Measurements from ENCODE around the gene SFTA2. TPM values are rescaled to one million over a fixed set of nuclear protein-coding genes. Genes with fewer than 3 reads are reported as not detected.

The SFTA2 gene
- total RNA-seq, 1 experiment from 2014 or later: not detected

DNA sequence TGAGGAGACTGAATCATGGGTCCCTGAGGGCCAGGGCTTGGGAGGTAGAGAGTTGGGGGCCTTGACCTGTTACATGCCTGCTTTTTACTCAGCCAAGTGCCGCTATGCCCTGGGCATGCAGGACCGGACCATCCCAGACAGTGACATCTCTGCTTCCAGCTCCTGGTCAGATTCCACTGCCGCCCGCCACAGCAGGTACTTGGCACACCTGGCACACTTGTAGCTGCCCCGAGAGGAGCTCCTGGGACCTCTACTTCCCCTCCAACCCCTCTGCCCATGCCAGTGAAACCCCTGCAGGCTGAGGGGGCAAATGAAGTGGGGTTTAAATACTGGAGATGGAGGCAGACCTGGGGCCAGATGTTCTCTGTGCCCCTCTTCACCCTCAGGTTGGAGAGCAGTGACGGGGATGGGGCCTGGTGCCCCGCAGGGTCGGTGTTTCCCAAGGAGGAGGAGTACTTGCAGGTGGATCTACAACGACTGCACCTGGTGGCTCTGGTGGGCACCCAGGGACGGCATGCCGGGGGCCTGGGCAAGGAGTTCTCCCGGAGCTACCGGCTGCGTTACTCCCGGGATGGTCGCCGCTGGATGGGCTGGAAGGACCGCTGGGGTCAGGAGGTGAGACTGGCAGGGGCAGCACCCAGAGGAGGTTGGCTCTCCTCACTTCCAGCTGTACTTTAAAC lies 43.0 kb downstream of the SFTA2 start:
- ChIA-PET CTCF (interaction anchor here (0.5 to 1.9 kb wide), 11 partner anchors 10 to 513 kb away, joined by 3 to 11 read pairs (median 3); partner anchors contain the start of gene VARS2), POLR2A (interaction anchor here (0.7 to 4.8 kb wide), 9 partner anchors 11 to 350 kb away, joined by 3 to 38 read pairs (median 6); partner anchors contain the start of gene GTF2H4)
- no peaks in the 10 kb centered on the region for H3K27me3 Mint-ChIP-seq (ENCODE audit: insufficient read depth, unreplicated experiment)

DNA sequence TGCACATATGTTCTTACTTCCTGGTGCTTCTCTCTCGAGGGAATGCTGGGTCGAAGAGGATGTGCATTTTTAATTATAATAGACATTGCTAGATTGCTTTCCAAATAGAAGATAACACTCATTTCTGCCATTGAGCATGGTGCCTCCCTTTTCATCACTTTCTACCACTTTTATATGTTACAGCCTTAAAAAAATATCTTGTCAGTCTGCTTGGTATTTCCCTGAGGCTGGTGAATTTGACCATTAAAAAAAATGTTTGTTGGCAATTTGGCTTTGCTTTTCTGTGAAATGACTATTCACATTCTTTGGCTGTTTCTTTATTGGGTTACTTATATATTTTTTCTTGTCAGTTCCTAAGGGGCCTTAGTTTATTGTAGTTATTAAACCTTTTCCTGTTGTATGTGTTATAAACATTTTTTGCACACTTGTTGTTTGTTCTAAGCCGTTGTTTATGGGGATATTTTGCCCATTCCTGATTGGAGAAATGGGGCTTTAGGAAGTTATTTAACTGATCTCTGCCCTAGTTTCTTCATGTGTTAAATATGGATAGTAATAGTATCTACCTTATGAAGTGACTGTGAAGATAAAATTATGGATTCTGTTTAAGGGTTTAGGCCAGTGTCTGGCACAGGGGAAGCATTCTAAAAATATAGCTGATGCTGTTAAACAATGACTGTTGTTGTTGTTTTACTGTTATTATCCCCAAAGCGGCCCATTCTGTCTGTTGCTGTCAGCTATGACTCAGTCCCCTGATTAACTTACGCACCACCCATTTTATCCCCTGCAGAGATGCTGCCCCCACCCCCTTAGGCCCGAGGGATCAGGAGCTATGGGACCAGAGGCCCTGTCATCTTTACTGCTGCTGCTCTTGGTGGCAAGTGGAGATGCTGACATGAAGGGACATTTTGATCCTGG lies 43.8 kb downstream of the SFTA2 start:
- Mint-ChIP-seq H3K27ac (ENCODE audit: low read depth, unreplicated experiment) (peak overlapping the region; percentile 36), H3K9me3 (ENCODE audit: unreplicated experiment) (no peaks in the 10 kb centered on the region), H3K4me3 (ENCODE audit: unreplicated experiment) (no peak overlapping the region), H3K4me1 (ENCODE audit: insufficient read depth, unreplicated experiment) (peaks cover 44% of the 10 kb centered on the region), H3K36me3 (ENCODE audit: insufficient read depth, unreplicated experiment) (peaks cover 54% of the 10 kb centered on the region), H3K27me3 (ENCODE audit: insufficient read depth, unreplicated experiment) (no peaks in the 10 kb centered on the region)
- DNase-seq (ENCODE audit: unreplicated experiment): no peak
- ChIA-PET CTCF (interaction anchor here (0.5 to 1.2 kb wide), 4 partner anchors 54 to 478 kb away, joined by 3 to 4 read pairs (median 4); no protein-coding TSS in a partner anchor), POLR2A (interaction anchor here (0.7 to 7.0 kb wide), 9 partner anchors 8 to 66 kb away, joined by 3 to 100 read pairs (median 11); partner anchors contain the start of genes GTF2H4 and VARS2)
- BruUV-seq (replicated peaks): no TSS peak
- TF ChIP-seq, protein P1, sequence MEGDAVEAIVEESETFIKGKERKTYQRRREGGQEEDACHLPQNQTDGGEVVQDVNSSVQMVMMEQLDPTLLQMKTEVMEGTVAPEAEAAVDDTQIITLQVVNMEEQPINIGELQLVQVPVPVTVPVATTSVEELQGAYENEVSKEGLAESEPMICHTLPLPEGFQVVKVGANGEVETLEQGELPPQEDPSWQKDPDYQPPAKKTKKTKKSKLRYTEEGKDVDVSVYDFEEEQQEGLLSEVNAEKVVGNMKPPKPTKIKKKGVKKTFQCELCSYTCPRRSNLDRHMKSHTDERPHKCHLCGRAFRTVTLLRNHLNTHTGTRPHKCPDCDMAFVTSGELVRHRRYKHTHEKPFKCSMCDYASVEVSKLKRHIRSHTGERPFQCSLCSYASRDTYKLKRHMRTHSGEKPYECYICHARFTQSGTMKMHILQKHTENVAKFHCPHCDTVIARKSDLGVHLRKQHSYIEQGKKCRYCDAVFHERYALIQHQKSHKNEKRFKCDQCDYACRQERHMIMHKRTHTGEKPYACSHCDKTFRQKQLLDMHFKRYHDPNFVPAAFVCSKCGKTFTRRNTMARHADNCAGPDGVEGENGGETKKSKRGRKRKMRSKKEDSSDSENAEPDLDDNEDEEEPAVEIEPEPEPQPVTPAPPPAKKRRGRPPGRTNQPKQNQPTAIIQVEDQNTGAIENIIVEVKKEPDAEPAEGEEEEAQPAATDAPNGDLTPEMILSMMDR (IDR thresholded peaks at IDR 0.05; ENCODE audit: unreplicated experiment): no peak
- intact Hi-C loops (cut with micrococcal nuclease): no loop called here

More for the DNA sequence above, 43.0 kb downstream of the SFTA2 start:
- Mint-ChIP-seq H3K4me3 (ENCODE audit: unreplicated experiment) (no peak overlapping the region), H3K9me3 (ENCODE audit: unreplicated experiment) (no peaks in the 10 kb centered on the region), H3K36me3 (ENCODE audit: insufficient read depth, unreplicated experiment) (peaks cover 62% of the 10 kb centered on the region), H3K4me1 (ENCODE audit: insufficient read depth, unreplicated experiment) (peaks cover 39% of the 10 kb centered on the region), H3K27ac (ENCODE audit: low read depth, unreplicated experiment) (no peak overlapping the region)
- TF ChIP-seq, protein P1 (IDR thresholded peaks at IDR 0.05; ENCODE audit: unreplicated experiment): no peak
- intact Hi-C loops (cut with micrococcal nuclease): no loop called here
- no peak for DNase-seq (ENCODE audit: unreplicated experiment)
- BruUV-seq (replicated peaks): no TSS peak

DNA sequence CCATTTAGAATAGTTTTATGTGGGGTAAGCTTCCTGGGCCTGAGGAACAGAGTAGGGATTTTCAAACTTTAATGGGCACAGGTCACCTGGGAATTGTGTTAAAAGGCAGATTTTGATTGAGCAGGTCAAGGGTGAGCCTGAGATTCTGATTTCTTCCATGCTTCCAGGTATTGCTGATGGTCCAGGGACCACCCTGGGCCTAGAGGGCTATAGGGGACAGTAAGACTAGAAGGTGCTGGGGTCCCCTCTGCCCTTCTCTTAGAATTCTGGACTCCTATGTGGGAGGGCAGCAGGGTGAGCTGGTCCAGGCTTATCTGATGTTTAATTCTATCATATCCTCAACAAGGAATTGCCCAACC lies 45.1 kb downstream of the SFTA2 start:
- ChIA-PET POLR2A (interaction anchor here (0.5 to 7.2 kb wide), 14 partner anchors 9 to 330 kb away, joined by 3 to 100 read pairs (median 18); partner anchors contain the start of genes GTF2H4, MRPS18B, PSORS1C1 and VARS2), CTCF (interaction anchor here (1.0 to 5.9 kb wide), 4 partner anchors 23 to 200 kb away, joined by 3 to 49 read pairs (median 8); no protein-coding TSS in a partner anchor)
- TF ChIP-seq, protein P1 (IDR thresholded peaks at IDR 0.05; ENCODE audit: unreplicated experiment): no peak
- Mint-ChIP-seq H3K4me3 (ENCODE audit: unreplicated experiment) (peak overlapping the region; percentile 83), H3K9me3 (ENCODE audit: unreplicated experiment) (no peaks in the 10 kb centered on the region), H3K36me3 (ENCODE audit: insufficient read depth, unreplicated experiment) (peaks cover 46% of the 10 kb centered on the region), H3K27me3 (ENCODE audit: insufficient read depth, unreplicated experiment) (no peaks in the 10 kb centered on the region), H3K4me1 (ENCODE audit: insufficient read depth, unreplicated experiment) (peaks cover 57% of the 10 kb centered on the region), H3K27ac (ENCODE audit: low read depth, unreplicated experiment) (peak overlapping the region; percentile 95)
- no TSS peak for BruUV-seq (replicated peaks)
- intact Hi-C loops (cut with micrococcal nuclease): no loop called here
- no peak for DNase-seq (ENCODE audit: unreplicated experiment)

Data from MCF 10A (cell line).